ENCODE results near the gene INPP5D. TPM values are rescaled to one million over a fixed set of nuclear protein-coding genes. Genes with fewer than 3 reads are reported as not detected.

INPP5D gene
- total RNA-seq, 1 donor from 2014 or later: 5.0 TPM

DNA sequence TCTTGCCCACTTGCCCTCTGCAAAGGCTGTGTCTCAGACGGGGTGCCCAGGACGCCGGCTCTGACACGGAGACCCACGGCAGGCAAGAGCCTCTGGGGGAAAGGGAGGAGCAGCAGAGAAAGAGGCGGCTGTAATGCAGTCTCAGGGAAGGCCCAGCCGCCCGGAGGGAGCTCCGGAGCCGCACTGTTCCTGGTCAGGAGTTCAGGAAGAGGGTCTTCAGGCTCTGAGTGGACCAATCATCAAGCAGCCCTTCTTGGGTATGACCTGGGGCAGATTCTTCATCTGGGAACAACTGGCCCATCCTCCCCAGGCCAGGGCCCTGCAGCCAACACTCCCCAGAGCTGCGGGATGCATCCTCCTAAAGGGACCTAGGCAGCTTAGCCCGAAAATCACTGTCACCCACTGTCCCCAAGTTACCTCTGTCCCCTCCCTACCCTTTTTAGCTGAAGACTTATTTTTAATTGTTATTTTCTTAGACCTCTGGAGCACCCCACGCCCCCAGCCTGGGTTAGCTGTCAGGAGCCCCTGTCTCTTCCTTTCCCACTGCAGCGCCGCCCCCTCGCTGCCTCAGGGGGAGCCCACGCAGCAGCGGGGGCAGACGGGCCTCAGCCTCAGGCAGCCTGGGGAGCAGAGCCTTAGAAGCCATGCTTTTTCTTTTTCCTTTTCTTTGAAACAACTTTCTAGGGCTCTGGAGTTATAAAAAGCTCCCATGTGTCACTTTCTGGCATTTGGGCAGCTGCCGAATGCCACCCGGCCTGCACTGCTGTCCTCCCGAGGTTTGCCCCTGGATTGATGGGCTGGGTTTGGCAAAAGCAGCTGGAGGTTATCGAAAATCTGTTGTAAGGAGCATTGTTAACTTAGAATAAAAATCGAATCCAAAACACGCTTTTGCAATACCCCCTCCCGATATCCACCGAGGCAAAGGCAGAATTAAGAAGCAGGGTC is 28.3 kb upstream of the INPP5D start:
- ATAC-seq: no peak
- DNase-seq (ENCODE audit: low spot score): no peak

- ATAC-seq: no peak
- no peak for DNase-seq (ENCODE audit: low spot score)
Measured at GRCh38 chr2:233032551-233033320, 27.4 kb upstream of the INPP5D start, which contains the start of gene NEU2. TSS of gene NEU2 (plus strand) at chr2:233032672. CDS start at chr2:233032672, 0 bp downstream.

DNA sequence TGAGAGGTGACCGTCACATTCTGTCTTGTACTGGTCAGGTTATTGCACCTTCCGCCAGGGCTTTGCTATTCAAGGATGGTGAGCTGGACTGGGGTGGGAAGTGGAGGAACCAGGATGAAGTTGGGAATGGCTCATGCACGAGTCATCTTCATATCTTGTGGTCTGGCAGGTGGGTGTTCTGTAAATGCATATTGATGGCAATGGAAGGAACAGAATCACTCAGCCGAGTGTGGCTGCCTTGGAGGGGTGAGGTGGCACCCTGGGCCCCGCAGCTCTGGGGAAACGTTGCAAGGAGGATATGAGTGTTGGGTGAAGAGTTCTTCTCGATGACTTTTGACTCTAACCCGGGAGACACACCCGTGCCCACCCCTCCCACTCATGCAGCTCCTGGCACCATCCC is 26.5 kb upstream of the INPP5D start:
- ATAC-seq: no peak
- DNase-seq (ENCODE audit: low spot score): no peak

- ATAC-seq: no peak
- no peak for DNase-seq (ENCODE audit: low spot score)
Measured at GRCh38 chr2:233034091-233034882, 25.9 kb upstream of the INPP5D start.

- DNase-seq (ENCODE audit: low spot score): no peak
- ATAC-seq: no peak
Measured at GRCh38 chr2:233035426-233036161, 24.5 kb upstream of the INPP5D start.

DNA sequence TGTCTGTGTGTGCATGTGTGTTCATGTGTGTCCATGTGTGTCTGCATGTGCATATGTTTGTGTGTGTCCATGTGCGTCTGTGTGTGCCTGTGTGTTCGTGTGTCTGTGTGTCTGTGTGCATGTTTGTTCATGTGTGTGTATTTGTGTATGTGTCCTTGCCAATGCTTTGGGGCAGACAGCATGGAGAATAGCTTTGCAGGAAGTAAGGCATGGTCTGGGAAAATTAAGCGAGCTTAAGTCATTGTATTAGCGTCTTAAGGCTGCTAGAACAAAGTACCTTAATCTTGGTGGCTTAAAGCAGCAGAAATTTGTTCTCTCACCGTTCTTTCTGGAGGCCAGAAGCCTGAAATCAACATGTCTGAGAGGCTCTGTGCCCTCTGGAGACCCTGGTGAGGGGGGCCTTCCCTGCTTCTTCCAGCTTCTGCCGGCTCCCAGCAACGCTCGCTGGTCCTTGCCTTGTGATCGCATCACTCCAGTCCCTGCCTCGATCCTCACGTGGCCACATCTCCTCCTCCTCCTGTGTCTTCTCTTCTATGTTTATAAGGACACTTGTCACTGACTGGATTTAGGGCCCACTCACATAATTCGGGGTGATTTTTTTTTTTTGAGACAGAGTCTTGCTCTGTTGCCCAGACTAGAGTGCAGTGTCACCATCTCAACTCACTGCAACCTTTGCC is 23.8 kb upstream of the INPP5D start:
- no peak for DNase-seq (ENCODE audit: low spot score)
- no peak for ATAC-seq

- ATAC-seq: no peak
Measured at GRCh38 chr2:233037078-233037477, 23.1 kb upstream of the INPP5D start.

GRCh38 chr2:233039212-233039845 is 20.8 kb upstream of the INPP5D start:
- ATAC-seq (peak; percentile 57), DNase-seq (ENCODE audit: low spot score) (no peak)

More at GRCh38 chr2:233037078-233037477, 23.1 kb upstream of the INPP5D start:
- no peak for DNase-seq (ENCODE audit: low spot score)

GRCh38 chr2:233039846-233040530 is 20.2 kb upstream of the INPP5D start:
- ATAC-seq (no peak), DNase-seq (ENCODE audit: low spot score) (no peak)

- DNase-seq (ENCODE audit: low spot score): no peak
- no peak for ATAC-seq
Measured at GRCh38 chr2:233040571-233040970, 19.6 kb upstream of the INPP5D start.

DNA sequence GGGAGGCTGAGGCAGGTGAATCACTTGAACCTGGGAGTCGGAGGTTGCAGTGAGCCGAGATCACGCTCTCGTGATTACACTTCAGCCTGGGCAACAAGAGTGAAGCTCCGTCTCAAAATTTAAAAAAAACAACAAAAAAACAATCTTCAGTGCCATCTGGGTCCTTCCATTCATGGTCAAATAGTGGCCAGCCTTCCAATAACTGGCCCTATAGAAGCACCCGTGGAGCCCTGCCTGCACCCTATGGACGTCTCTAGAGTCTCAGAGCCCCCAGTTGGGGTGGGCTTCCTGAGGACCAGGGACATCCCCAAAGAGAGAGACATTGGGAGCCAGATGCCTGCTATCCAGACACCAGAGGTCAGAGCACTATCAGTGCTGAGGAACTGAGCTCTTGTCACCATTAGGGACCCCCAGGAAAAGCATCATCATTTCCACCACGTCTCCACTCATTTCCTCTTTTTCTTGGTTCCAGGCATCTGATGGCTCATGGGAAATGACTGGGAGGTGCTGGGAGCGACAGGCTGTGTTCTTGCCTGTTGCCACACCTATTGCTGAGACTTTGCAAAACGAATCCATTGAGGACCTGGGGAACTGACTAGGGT is 18.3 kb upstream of the INPP5D start:
- ATAC-seq (no peak), DNase-seq (ENCODE audit: low spot score) (no peak)

GRCh38 chr2:233042549-233042948 is 17.6 kb upstream of the INPP5D start:
- ATAC-seq (no peak), DNase-seq (ENCODE audit: low spot score) (no peak)

GRCh38 chr2:233044974-233045605 is 15.1 kb upstream of the INPP5D start:
- no peak for DNase-seq (ENCODE audit: low spot score)
- ATAC-seq: no peak

DNA sequence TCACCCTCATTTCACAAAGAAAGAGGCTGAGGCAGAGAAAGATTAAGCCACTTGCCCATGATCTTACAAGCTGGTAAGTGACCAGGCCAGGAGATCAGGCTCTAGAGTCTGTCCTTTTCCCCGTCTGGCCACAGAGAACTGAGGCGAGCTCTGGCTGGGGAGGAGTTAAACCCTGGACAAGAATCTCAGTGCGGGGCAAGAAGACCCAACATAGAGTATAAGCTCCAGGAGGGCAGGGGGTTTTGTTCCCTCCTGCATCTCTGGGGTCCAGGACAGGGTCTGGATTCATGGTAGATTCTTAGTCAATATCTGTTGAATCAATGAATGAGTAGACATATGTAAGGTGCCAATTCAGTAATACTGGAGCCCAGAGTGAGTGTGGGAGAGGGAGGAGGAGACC is 12.9 kb upstream of the INPP5D start:
- no peak for ATAC-seq
- no peak for DNase-seq (ENCODE audit: low spot score)

DNA sequence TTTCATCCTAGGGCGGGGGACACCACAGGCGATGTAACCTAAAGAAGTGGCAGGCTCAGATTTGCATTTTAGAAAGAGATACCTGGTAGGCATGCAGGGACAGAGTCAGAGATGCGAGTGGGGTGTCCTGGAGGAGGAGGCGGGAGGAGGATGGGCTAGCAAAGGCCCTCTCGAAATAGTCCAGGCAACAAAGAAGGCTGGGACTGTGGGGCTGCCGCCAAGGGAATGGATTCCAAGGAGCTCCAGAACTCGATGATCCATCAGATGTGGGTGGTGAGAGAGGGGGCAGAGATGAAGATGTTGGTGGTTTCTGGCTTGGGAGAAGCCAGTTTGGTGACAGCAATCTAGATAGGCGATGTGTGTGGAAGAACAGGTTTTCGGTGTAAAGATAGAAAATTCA is 12.5 kb upstream of the INPP5D start:
- DNase-seq (ENCODE audit: low spot score) (no peak), ATAC-seq (no peak)

DNA sequence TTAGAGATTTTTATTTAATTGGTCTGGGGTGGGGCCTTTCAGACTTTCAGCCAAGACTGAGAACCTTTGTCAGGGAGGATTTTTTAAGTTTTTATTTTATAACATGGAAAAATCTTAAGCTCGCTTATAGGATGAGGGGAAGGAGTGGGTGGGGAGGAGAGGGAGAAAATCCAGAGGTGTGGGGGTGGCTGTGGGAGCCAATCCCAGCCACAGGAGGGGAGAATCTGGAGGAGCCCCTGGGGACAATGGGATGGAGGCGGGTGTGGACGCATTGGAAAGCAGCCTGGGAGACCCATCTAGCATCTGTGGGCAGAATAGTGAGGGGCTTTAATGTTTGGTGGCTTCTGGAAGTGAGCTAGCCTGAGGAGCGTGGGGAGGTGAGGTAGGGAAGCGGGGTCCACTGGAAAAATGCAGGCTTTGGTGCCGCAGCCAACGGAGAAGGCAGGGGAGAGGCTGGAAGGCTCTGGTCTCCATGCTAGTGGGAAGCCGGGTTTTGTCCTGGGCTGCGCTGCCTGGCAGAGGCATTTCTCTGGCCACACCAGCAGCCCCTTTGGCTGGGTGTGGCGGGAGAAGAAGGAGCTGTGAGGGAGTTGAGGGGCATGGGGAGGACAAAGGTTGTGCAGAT is 11.5 kb upstream of the INPP5D start:
- no peak for ATAC-seq

GRCh38 chr2:233049194-233049761 is 10.9 kb upstream of the INPP5D start:
- no peak for ATAC-seq
- no peak for DNase-seq (ENCODE audit: low spot score)

More for the DNA sequence above, 11.5 kb upstream of the INPP5D start:
- no peak for DNase-seq (ENCODE audit: low spot score)
